OCI-M2 (cell line): ENCODE results near the gene CAPZB.
A peak's percentile ranks its signal among the peaks of the same experiment; 100 is the strongest.
"Not testable (repeated sequence)": the region's sequence is repeated elsewhere in the genome, so short reads cannot be mapped to it uniquely, and the experiment has no call there.

ENCODE experiments used
- DNase-seq: peaks from one replicate; lab custom pipeline; 2025; ENCODE audit not compliant: unreplicated experiment; lab: John Stamatoyannopoulos, UW

CAPZB gene

DNA sequence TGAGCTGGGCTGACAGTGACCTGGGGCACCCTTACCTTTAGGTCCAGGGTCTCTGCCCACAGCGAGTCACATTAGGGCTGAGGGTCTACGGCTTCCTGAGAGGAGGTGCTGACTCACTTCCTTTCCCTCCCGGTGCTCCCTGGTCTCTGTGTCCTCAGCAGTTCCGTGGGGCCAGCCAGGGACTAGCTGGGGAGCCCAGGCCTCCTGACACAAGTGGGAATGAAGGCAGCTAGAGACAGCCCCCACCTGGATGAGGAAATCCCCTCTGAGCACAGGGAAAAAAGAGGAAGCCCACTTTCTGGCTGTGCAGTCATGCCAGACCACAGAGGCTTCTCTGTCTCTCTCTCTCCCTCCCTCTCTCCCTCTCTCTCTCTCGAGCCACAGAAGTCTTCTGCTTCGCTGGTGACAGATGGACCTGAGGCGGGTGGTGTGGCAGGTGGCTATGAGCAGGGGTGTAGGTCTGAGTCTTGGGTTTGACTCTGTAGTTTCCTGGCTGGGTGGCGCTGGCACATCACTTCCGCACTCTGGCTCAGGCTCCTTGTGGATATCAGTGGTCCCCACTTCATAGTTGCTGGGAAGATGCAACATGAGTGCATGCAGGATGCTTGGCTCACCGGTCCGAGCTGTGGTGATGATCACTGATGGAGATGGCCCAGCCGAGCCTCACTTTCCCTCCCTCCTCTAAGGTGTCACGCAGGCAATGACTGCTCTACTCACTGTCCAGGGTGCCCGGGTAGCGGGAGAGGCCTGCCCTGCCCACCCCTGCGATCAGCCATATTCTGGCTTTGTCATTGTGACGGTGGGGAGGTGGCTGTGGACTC lies 169.8 kb downstream of the CAPZB start:
- DNase-seq = no peak

- no peak for DNase-seq
Measured at GRCh38 chr1:19313961-19314882, 171.1 kb downstream of the CAPZB start.

GRCh38 chr1:19313636-19313959 lies 171.7 kb downstream of the CAPZB start:
- DNase-seq = no peak

DNA sequence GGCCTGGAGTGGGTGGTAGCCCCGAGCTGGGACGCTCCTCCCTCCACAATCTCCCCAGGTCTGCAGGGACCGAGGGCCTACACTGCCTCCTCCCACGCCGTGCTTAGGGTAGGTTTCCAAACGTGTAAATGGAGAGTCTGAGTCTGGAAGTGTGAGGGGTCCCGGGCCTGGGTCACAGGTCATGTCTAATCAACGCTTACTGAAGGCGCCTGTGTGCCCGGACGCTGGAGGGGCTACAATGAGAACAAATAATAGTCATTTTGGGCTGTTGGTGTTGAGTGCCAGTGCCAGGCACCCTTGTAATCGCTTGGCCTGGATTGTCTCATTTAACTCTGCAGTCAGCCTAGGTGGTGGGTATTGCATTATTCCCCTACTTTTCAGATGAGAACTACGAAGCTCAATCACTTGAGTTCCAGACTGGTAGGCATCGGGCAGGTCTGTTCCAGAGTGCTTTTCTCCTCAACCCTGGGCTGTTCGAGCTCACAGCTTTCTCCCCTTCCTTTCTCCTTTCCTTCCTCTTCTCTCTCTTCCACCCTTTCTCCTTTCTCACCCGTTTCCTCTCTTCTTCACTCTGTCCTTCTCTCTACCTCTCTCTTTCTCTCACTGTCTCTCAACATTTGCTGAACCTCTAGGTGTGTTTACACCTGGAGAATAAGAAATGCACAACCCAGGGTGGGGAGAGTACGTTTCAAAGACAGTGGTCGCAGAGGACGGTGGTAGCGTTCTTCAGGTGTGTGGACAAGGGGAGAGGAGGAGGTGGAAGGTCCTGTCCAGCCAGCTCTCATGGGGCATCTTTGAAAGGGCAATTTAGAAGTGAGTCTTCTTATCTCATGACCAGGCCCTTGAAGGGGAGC lies 172.3 kb downstream of the CAPZB start:
- no peak for DNase-seq

- DNase-seq = peak; percentile 66
Measured at GRCh38 chr1:19311931-19312781, 173.2 kb downstream of the CAPZB start, which contains the start of the genes AKR7A2 and SLC66A1. Gene AKR7A2, minus strand, starts transcription at chr1:19312144. Its CDS starts 20 bp downstream, at chr1:19312124. Gene SLC66A1, plus strand, starts transcription at chr1:19312326. Its CDS starts 5,352 bp downstream, at chr1:19317678.

GRCh38 chr1:19311503-19311930 lies 173.8 kb downstream of the CAPZB start:
- no peak for DNase-seq

DNA sequence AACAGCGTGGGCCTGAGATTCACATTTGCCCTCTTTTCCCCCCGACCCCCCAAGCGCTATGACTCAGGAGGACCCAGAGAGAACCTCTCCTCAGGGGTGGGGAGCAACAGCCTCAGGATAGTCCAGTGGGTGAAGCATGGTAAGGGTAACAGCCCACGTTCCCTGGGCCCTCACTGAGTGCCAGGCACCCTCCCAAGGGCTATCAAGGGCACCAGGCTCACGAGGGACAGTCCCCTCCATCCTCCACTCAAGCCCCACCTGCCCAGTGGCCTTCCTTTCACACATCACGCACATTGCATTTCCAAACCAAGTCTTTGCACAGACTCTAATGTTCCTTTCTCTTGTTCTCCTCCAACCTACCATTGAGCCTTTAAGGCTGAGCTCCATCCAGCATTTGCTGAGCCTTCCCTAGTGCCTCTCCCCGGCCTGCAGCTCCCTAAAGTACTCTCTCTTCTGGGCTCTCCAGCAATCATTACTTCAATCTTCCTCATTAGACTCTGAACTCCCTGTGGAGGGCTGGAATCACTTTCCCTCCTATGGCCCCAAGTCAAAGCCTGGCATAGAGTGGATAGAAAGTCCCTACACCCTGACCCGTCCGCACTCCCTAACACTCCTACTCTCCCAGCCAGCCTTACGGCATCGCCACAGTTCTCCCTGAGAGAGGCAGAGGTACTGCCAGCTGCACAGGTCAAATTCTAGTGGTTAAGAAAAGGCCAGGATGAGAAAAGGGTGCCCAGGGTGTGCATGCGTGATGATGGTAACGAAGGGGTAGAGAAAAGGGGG lies 174.4 kb downstream of the CAPZB start:
- no peak for DNase-seq

DNA sequence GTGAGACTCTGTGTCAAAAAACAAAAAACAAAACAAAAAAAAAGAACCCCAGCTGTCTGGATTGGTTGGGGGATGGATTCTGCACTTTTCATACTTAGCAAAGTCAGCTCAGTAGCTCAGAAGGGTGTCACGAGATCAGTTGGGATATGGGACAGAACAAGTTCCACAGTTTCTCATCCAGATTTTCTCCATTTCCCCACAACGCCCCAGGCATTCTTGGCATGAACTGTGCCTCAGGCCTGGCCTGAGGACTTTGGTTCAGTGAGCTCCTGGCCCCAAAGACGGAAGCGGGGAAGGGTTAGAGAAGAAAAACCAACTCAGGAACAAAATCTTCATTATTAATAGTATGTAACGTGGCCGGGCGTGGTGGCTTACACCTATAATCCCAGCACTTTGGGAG lies 175.3 kb downstream of the CAPZB start:
- DNase-seq = no peak

DNA sequence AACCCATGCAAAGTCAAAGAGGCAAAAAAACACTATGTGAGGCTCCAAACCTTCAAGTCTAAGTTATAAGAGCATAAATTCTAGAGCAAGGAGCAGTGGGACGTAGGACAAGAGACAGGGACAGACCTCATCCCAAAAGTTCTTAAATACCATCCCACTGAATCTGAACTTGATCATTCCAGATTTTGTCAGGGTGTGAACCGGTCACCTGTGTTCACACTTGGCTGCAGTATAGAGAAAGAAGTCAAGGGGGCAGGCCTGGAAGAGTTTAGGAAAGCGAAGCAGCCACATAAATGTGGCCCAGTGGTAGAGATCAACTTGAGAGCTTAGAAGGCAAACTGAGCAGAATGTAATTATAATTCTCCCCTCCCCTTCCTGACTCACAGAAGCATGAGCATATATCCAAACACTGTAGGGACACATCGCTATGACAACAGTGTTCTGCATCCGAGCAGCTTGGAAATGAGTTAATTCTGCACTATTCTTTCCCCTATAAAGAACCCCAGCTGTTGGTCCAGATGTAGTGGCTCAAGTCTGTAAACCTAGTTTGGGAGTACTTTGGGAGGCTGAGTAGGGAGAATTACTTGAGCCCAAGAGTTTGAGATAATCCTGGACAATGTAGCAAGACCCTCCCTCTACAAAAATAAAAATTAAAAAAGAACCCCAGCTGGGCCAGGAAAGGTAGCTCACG lies 176.1 kb downstream of the CAPZB start:
- DNase-seq = no peak

DNA sequence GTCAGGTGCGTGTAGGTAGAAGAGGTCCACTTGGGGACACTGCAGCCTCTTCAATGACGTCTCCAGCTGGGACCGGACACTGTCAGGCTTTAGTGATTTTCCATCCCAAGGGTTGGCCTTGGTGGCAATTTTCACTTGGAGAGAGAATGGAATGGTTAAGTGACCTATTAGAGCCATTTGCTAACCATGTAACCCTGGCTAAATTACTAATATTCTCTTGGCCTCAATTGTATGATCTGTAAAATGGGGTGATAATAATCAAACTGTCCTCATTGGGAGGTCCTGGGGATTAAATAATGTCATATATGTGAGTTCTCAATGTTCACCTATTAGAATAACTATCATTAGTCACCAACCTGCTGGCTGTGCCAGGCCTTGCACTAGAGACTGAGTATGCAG lies 176.8 kb downstream of the CAPZB start:
- no peak for DNase-seq

DNA sequence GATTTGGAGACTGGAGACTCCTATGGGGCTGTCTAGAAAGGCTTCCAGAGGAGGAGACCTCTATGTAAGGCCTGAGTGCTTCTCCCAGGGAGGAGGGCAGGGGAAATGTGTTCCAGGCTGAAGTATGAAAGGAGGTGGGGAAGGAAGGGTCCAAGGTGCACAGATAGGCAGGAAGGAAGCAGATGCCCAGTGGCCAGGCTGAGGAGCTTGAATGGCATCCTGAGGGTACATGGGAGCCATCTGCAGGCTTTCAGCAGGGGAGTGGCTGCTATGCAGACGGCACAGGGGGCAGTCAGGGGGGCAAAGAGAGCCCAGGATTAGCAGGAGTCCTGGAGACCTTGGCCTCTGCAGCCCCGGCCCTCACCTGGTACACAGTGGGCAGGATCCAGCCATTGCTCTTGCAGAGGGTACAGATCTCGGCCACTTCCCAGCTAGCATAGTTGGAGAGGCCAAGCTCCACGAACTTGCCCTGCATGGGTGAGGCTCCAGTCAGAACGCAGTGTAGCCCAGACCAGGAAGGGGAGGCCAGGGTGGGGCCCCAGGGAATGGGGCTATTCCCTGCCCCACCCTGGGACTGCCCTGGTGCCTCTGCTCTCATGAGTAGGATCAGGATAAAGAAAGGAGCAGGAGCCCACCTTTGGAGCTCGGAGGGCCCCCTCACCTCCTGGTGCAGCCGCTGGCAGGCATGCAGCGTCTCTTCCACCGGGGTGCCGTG lies 177.4 kb downstream of the CAPZB start:
- no peak for DNase-seq

DNA sequence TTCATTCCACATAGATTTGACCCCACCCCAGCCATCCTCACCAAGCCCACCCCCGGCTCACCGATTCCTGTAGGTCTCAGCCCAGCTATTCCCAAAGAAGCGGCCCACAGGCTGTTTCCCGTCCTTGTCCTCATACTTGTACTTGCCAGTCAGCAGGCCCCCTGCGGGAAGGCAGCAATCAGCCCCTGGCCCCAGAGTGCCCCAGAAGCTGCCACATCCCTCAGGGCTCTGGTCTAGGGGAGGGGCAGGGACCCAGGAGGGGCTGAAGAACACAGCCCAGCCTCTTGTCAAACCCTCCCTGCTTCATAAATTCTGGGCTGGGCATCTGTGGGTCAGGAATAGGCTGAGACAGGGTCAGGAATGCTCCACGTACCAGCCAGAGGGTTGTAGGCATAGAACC lies 178.4 kb downstream of the CAPZB start:
- no peak for DNase-seq

- DNase-seq = no peak
Measured at GRCh38 chr1:19305880-19306279, 179.5 kb downstream of the CAPZB start.

- not testable (repeated sequence) for DNase-seq
Measured at GRCh38 chr1:19304081-19304480, 181.3 kb downstream of the CAPZB start.

DNA sequence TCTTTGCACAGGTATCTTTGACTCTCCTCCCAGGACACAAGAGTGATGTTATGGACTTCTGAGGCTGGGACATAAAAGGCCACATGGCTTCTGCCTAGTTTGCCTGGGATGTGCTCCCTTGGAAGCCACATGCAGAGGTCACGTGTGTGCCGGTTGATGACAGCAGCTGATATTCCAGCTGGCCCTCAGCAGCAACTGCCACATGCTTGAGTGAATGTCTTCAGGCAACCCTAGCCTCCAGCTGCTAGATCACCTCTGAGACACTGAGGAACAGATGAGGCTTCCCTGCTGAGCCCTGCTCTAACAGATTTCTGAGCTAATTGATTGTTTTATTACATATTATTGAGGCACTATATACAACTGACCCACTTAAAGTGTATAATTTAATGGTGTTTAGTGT lies 185.1 kb downstream of the CAPZB start:
- no peak for DNase-seq

DNA sequence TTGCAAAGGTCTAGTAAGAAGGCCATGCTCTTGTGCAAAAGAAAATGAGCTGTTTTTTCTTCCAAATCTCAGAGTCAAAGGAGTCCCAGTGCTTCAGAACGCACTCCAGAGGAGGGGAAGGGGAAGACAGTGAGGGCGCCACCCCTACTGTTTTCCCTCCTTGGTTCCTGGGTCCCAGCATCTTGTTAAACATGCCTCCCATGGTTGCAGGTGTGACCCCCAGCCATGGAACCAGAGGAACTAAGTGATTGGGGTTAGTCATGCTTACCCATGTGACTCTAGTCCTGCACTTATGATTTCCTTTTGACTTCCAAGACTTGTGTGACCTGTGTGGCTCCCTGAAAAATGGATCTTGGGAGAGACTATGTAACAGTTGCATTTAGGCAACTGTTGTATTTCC lies 190.7 kb downstream of the CAPZB start:
- DNase-seq = no peak

- no peak for DNase-seq
Measured at GRCh38 chr1:19289244-19289643, 196.1 kb downstream of the CAPZB start.
